Psoas muscle (tissue), 8 donors: ENCODE data around the gene TULP4. TPM values are rescaled to one million over a fixed set of nuclear protein-coding genes. Genes with fewer than 3 reads are reported as not detected.
"Not testable (repeated sequence)": the region's sequence is repeated elsewhere in the genome, so short reads cannot be mapped to it uniquely, and the experiment has no call there.

Experiments used
- ATAC-seq, 4 donors: fragments of 200-7000 bp; cut with Tn5 transposase; one replicate each; pipeline ENCODE4 v1.9.1; 2020; ENCODE audit warnings: moderate library complexity in 3 of 4, mild to moderate bottlenecking in 2 of 4
- DNase-seq, 2 donors: peaks; one replicate each; pipeline ENCODE4 v3.0.0-alpha.2; 2020
- H3K27ac ChIP-seq: fragments of 200-600 bp; one replicate; pipeline ENCODE4 v1.8.0; 2022
- H3K27me3 ChIP-seq, 3 donors: fragments of 200-600 bp in 1 of 3; one replicate each; pipeline versions ENCODE4 v1.6.1 to v1.8.0; 2013 to 2022; ENCODE audit warnings: low read length in 2 of 3, mild to moderate bottlenecking in 2 of 3, moderate library complexity in 1 of 3; ENCODE audit not compliant: insufficient read depth in 3 of 3
- H3K36me3 ChIP-seq, 2 donors: fragments of 200-600 bp in 1 of 2; one replicate each; pipeline versions ENCODE4 v1.6.1 to v1.8.0; 2013 to 2022; ENCODE audit warnings: low read depth in 1 of 2, mild to moderate bottlenecking in 1 of 2, moderate library complexity in 1 of 2; ENCODE audit not compliant: insufficient read depth in 1 of 2
- H3K4me1 ChIP-seq: fragments of 200-600 bp; one replicate; pipeline ENCODE4 v1.8.0; 2022
- H3K4me3 ChIP-seq: fragments of 200-600 bp; one replicate; pipeline ENCODE4 v1.8.0; 2022; ENCODE audit warnings: mild to moderate bottlenecking
- H3K9me3 ChIP-seq: fragments of 200-600 bp; one replicate; pipeline ENCODE4 v1.8.0; 2022
- WGBS, 3 donors: extraction: QIAGEN DNeasy Blood & Tissue Kit; methylation state at CpG; one replicate each; pipeline versions ENCODE4 v1.1.6 to v1.1.7; 2013; 5-methylcytosine and 5-hydroxymethylcytosine counted together
- intact Hi-C, 2 donors: fragments of 100-400 bp; cut with DNase I; formaldehyde crosslinking; loops; one replicate each; pipeline versions ENCODE4 v1.11.0 to v1.14.2; 2022
- polyA plus RNA-seq, 3 donors: library from polyadenylated mRNA; stranded (reverse); fragments of 200-250 nt; gene quantifications; one replicate each; pipeline ENCODE4 v1.2.3, GENCODE V29; 2013
- total RNA-seq, 4 donors: library from RNA; stranded (reverse); fragmentation: NEBNext Ultra II Directional in 2 of 4; extraction: Animal tissue kit (Norgen Biotek cat#: 25700) in 2 of 4; gene quantifications; one replicate each; pipeline versions ENCODE4 v1.2.1 to v1.2.4, GENCODE V29; 2021 to 2023
- TF ChIP-seq, protein P1 (sequence below): fragments of 200-600 bp; IDR thresholded peaks from one replicate; pipeline ENCODE4 v1.8.0; 2022; ENCODE audit warnings: antibody characterized with exemption
- donor health status: healthy with polysubstance abuse.
- donor health status: DM: no; HTN: no; CAD: no; lungs with moderate emphysema.
- donor health status: Bipolar disorder and iron deficiency.
- donor health status: healthy.
- donor health status: DM: yes; HTN: yes; CAD: no.
- donor health status: DM: no; HTN: no; CAD: no.
- donor health status: DM: no; HTN: no; CAD: no.
- donor health status: DM: yes; HTN: yes; CAD: no.

Gene TULP4
- total and polyA plus RNA-seq, 7 donors, result 2.2 to 103 (median 63.2) TPM

DNA sequence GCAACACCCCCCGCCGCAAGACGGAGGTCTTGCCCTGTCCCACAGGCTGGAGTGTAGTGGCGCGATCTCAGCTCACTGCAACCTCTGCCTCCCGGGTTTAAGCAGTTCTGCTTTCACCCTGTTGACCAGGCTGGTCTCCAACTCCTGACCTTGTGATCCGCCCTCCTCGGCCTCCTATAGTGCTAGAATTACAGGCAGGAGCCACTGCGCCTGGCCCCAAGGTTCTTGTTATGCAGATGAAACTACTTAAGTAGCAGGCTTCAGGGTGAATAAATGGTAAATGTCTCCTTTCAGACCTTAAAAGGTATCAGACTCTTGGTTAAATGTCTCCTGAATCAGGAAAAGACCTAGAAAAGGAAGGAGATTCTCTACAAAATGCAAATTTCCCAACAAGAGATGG is 152.2 kb downstream of the TULP4 start:
- intact Hi-C loops, result no loop called here
- DNase-seq, result no peak
- H3K4me1 ChIP-seq, result no peaks in the 10 kb centered on the region
- no peak overlapping the region for H3K4me3 ChIP-seq
- H3K9me3 ChIP-seq, result no peaks in the 10 kb centered on the region
- TF ChIP-seq, protein P1, sequence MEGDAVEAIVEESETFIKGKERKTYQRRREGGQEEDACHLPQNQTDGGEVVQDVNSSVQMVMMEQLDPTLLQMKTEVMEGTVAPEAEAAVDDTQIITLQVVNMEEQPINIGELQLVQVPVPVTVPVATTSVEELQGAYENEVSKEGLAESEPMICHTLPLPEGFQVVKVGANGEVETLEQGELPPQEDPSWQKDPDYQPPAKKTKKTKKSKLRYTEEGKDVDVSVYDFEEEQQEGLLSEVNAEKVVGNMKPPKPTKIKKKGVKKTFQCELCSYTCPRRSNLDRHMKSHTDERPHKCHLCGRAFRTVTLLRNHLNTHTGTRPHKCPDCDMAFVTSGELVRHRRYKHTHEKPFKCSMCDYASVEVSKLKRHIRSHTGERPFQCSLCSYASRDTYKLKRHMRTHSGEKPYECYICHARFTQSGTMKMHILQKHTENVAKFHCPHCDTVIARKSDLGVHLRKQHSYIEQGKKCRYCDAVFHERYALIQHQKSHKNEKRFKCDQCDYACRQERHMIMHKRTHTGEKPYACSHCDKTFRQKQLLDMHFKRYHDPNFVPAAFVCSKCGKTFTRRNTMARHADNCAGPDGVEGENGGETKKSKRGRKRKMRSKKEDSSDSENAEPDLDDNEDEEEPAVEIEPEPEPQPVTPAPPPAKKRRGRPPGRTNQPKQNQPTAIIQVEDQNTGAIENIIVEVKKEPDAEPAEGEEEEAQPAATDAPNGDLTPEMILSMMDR, result no peak
- no peak overlapping the region for H3K27ac ChIP-seq
- no peaks in the 10 kb centered on the region for H3K27me3 ChIP-seq
- no peak for ATAC-seq
- H3K36me3 ChIP-seq, result peaks cover 0 to 25% of the 10 kb centered on the region in 2 donors
- 81 to 93% (median 85%) methylated on average over 9 of the region's 9 CpGs for WGBS, 3 donors

DNA sequence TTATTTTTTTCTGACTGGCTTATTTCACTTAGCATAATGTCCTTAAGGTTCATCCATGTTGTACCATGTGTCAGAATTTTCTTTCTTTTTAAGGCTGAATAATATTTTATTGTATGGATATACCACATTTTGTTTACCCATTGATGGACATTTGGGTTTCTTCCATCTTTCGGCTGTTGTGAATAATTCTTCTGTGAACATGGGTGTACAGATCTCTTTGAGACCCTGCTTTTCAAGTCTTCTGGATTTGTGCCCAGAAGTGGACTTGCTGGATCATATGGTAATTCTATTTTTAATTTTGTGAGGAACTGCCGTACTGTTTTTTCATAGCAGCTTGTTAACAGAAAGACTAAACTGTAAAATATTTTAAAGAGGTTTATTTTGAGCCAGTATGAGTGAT is 153.0 kb downstream of the TULP4 start:
- intact Hi-C loops, result no loop called here
- ATAC-seq, result no peak
- Histone ChIP-seq H3K27me3 (no peaks in the 10 kb centered on the region), H3K9me3 (no peaks in the 10 kb centered on the region), H3K4me1 (no peaks in the 10 kb centered on the region), H3K27ac (no peak overlapping the region), H3K4me3 (no peak overlapping the region), H3K36me3 (peaks cover 0 to 23% of the 10 kb centered on the region in 2 donors)
- 56 to 68% (median 60%) methylated on average over 2 of the region's 2 CpGs for WGBS, 3 donors
- DNase-seq, result no peak
- TF ChIP-seq, protein P1, result no peak

DNA sequence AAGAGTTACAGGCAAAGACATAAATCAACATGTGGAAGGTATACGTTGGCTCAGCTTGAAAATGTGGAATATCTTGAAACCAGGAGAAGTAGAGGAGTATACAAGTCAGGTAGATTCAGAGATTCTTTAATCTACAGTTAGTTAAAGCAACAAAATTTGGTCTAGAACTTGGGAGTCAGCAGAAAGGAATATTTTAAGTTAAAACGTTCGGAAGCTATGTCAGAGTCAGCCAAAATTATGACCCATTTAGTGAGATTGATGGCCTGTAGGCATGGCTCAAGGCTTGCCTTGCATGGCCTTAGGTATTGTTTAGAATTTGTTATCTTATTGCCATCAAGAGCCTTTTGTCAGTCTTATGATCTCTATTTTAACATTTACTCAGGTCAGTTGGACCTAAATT is 153.5 kb downstream of the TULP4 start:
- TF ChIP-seq, protein P1, result no peak
- Histone ChIP-seq H3K4me3 (no peak overlapping the region), H3K27ac (no peak overlapping the region), H3K27me3 (no peaks in the 10 kb centered on the region), H3K4me1 (no peaks in the 10 kb centered on the region), H3K36me3 (peaks cover 0 to 23% of the 10 kb centered on the region in 2 donors), H3K9me3 (no peaks in the 10 kb centered on the region)
- intact Hi-C loops, result no loop called here
- ATAC-seq (no peak), DNase-seq (no peak)
- 40 to 76% (median 41%) methylated on average over 3 of the region's 3 CpGs for WGBS, 3 donors

DNA sequence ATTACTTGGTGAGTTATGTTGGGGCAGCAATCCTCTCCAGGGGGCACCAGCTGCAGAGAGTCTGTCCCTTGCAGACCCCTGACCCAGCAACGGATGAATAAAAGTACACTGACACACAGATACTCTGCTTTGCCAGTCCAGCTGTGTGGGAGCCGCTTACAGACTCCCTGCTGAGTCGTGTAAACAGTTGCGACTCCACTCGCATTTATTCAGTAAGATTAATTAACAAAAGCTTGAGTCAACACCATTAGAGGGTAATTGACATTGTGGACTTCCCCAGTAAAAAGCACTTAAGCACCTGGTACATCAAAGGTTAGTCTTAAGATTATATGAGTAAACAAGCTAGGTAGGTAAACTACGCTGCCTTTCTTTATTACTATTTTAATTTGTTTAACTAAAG is 155.7 kb downstream of the TULP4 start:
- no peaks in the 10 kb centered on the region for H3K27me3 ChIP-seq
- TF ChIP-seq, protein P1, result no peak
- ATAC-seq (no peak), DNase-seq (no peak)
- peaks cover 0 to 9% of the 10 kb centered on the region in 2 donors for H3K36me3 ChIP-seq
- intact Hi-C loops, result no loop called here
- H3K9me3 ChIP-seq, result no peaks in the 10 kb centered on the region
- H3K4me1 ChIP-seq, result no peaks in the 10 kb centered on the region
- H3K27ac ChIP-seq, result no peak overlapping the region
- H3K4me3 ChIP-seq, result no peak overlapping the region
- WGBS, 3 donors, result 69 to 82% (median 77%) methylated on average over 6 of the region's 6 CpGs

DNA sequence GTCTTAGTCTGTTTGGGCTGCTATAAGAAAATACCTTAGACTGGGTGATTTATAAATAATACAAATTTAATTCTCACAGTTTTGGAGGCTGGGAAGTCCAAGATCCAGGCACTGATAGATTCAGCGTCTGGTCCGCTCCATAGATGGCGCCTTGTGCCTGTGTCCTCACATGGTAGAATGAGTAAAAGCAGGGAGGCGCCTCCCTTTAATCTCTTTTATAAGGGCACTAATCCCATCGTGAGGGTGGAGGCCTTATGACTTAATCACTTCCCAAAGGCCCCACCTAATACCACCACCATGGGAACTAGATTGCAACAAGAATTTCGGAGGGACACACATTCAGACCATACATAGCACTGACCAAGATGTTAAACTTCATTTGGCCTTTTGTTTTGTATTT is 156.4 kb downstream of the TULP4 start:
- Histone ChIP-seq H3K36me3 (peaks cover 0 to 4% of the 10 kb centered on the region in 2 donors), H3K9me3 (no peaks in the 10 kb centered on the region), H3K27me3 (no peaks in the 10 kb centered on the region), H3K4me3 (no peak overlapping the region), H3K4me1 (no peaks in the 10 kb centered on the region), H3K27ac (no peak overlapping the region)
- 91 to 93% (median 93%) methylated on average over 6 of the region's 6 CpGs for WGBS, 3 donors
- ATAC-seq (no peak), DNase-seq (no peak)
- intact Hi-C loops, result no loop called here
- TF ChIP-seq, protein P1, result no peak

DNA sequence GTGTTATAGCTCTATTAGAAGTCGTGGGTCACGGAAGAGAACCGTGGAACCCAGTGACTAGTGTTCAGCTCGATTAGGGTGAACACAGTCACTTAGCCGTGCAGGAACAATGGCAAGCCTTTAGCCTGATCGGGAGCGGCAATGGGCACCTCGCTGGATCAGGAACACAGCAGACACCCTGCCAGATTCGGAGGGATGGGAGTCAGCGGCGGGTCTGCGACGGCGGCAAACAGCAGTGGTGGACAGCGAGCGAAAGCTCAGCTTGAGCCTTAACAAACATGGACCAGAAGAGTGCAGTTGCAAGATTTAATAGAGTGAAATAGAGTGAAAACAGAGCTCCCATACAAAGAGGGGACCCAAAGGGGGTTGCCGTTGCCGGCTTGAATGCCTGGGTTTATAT is 157.8 kb downstream of the TULP4 start:
- ATAC-seq, H3K27me3 ChIP-seq, intact Hi-C loops, DNase-seq, H3K9me3 ChIP-seq, H3K36me3 ChIP-seq, H3K27ac ChIP-seq, H3K4me3 ChIP-seq, H3K4me1 ChIP-seq: not testable (repeated sequence)
- 98 to 99% (median 98%) methylated on average over 17 to 18 of the region's 18 CpGs for WGBS, 3 donors
